SKM-1 treated with dmso at 0.1 percent for 144 hours (cell line): ENCODE measurements around the gene SMAD5.

Experiments
- DNase-seq: peaks from one replicate; lab custom pipeline; 2025; ENCODE audit not compliant: unreplicated experiment; lab: John Stamatoyannopoulos, UW

Gene SMAD5

DNA sequence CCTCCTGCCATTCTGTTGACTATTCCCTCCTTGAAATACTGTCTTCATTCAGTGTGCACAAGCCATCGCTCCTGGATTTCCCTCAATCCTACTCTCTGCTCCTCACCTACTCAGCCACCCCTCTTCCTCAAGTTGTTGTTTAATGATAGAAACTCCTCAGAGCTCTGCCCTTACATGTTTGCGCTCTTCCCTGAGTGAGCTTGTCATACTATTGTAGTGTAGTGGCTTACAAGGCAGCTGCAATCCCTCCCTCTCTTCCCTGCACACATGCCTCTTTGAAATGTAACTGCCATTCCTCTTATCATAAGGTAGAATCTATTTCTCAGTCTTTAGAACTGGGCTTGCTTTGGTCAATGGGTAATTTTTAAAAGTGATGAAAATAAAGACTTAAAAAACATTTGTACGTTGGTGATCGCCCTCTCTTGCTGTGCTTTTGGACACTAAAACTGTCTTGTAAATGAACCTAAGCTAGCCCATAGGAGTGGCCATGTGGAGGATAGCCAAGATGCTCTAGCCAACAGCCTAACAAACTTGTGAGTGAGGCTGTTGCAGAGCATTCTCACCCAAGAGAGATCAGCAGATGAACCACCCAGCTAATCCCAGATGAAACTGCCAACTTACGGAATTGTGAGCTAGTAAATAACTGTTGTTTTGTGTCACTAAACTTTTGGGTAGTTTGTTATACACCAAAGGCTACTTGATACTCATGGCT, 18.1 kb upstream of the SMAD5 start:
- no peak for DNase-seq

DNA sequence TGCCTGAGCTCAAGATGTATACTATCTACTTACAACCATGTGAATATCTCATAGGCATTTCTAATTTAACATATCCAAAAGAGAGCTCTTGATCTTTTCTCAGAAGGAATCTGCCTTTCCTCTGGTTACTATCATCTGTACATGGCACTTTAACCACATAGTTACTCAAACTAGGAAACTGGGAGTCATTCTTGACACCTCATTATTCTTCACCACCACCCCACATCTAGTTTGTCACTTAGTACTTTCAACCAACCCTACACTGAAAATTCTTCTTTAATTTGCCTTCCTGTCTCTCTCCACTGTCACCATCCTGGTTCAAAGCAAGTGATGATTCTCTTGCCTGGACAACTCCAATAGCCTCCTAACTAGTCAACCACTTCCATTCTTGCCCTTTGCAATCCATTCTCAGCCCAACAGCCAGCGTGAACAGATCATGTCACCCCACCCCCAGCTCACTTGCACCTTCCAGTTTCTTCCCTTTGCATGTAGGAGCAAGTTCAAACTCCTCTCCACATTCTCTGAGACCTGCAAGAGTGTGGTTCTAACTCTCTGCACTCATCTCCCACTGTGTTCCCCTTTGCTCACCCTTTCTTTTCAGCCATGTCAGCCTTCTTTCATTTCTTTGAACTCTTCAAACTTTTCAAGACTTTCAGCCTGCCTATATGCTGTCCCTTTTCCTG, 17.3 kb upstream of the SMAD5 start:
- no peak for DNase-seq

DNA sequence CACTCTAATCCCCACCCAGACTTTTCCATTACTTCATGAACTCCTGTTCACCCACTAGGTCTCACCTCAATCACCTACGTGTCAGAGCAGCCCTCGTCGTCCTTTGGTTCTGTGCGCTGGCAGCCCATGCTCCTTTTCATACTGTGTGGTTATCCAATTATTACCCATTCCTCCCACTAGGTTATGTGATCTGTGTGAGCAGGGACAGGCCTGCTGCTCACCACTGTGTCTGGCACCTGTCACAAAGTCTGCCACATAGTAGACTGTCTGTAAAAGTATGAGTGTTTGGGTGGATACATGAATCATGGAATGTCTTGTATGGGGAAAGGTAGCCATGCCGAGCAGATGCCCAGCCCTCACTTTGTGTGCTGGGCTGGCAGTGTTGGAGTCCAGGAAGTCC, 12.1 kb upstream of the SMAD5 start:
- no peak for DNase-seq

DNA sequence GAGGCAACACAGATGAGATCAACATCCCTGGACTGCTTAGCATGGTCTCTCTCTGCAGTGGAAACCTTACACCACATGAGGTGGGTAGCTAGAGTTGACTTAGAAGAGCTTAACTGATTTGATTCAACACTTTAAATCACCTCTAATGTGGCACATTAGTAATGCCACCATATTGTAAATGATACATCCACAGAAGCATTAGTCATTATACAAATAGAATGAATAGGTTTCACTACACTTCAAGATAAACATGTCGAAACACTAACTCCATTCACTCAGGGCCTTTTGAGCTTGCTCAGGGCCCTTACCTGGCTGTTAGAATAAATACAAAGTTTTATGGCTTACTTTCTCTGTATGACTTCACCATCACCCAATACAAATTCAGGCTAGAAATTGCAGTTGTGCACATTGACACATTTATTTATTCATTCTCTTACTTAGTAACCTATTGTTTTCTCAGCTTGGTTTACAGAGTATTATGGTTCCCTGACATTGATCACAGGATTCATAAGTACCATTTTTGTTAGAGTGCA, 9.3 kb upstream of the SMAD5 start:
- DNase-seq: no peak

DNA sequence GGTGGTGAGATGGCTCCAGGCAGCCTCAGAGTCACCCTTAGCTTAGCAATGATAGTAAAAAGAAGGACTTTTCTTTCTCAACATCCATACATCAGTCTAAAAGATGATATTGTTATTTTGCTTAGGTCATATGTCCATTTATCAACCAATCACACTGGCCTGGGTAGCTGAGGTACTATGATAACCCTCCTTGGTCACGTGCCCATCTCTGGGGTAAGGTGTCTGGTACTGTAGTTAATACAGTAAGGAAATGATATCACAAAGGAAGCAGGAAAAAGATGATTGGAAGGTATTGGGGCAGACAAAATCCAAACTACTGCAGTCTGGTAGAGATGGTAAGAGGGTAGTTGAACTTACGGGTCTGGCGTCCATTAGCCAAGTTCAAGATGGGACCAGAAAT, 5.1 kb upstream of the SMAD5 start:
- no peak for DNase-seq

DNA sequence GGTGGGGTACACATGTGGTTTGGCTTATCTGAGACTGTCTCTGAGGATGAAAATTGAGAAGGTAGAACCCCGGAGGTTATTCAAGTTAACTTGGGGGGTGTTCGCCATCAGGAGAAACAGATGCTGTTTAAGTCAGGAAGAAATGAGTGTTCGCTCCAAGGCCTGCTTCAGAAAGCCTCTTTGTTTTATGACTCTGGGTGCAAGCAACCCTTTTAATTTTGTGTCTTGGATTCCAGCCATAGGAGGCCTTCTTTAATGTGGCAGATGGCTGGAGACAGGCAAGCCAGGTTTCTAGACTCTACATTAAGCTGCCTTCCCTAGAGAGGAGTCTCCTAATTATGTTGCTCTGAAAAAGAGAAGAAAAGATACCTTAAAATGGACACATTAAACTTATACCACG, 4.2 kb upstream of the SMAD5 start:
- no peak for DNase-seq

DNA sequence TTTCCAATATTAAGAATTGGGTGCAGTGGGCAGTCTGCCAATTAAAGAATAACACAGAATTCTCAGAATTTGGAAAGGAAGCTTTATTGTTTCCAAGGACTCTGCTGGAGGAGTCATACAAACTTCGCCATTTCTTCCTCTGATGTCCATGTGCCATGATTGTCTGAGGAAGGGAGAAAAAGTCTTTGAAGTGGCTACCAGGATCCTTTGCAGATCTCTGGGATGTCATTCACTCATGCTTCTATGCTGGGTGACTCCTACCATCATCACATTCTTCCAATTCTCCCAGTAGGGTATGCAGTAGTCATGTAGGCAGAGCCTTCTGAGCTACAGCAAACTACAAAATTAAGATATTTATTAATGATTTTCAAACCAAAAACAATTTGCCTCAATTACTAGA, 3.2 kb upstream of the SMAD5 start:
- no peak for DNase-seq

DNA sequence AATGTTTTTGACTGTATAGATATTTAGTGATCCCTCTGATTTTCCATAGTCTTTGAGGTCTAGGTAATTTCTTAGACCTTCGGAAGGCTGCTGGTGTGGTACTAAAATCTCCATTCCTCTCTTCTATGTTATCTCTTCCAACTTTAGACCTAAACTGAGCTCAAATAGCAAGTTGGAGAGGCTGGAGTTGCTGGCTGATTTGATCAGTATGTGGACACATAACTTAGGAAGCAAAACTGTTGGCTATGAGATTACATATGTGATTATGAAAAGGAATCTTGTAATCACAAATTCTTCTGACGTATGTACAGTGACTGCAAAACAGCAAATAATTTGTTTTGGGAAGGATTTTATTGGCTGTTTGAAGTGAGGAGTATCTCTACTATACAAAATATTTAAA, 2.1 kb upstream of the SMAD5 start:
- no peak for DNase-seq

DNA sequence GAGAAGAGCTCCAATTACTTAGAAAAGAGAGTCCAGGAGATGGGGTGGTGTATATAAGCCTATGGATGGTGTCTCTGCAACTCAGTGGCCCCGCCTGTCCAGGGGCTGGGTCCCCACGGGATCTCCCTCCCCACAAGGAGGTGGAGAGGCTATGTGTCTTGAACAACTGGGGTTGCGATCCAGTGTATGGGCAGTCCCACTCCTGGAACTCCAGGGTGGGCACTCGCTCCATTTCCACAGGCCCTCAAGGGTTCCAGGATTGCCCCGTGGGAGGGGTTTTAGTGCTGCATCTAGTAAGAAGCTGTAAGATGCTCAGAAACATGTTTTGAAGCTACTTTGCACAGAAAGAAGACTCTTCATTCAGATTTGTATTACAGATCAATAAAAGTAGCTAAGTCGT, 558 bp upstream of the SMAD5 start:
- no peak for DNase-seq

DNA sequence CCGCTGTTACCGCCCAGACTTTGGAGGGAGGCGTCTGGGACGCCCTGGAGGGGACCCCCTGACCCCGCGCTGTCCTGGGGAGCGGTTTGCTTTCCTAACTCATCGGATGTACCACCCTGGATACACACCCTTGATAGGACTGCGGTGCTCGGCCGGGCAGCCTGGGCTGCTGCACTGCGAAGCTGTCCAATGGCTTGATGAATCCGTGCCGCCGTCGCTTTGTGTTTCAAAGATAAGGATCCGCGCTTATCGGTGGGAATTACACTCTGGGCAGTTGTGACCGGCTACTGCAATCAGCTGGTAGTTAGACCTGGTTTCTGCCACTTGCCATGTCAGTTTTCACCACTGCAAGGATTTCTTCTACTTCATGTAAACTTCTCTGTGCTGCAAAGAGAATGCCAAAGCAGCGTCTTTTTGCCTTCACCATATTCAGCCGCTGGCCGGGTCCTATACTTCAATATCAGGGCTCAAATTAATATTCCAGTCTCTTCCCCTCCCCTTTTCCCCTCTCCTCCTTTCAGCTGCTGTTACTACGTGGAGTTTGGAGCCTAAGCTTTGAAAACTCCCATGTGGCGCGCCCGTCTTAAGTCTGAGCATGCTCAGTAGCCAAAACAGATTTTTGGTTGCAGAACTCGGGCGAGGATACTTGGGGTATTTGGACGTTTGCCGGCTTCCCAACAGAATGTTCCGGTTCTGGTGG, 727 bp downstream of the SMAD5 start:
- DNase-seq: peak; percentile 19

DNA sequence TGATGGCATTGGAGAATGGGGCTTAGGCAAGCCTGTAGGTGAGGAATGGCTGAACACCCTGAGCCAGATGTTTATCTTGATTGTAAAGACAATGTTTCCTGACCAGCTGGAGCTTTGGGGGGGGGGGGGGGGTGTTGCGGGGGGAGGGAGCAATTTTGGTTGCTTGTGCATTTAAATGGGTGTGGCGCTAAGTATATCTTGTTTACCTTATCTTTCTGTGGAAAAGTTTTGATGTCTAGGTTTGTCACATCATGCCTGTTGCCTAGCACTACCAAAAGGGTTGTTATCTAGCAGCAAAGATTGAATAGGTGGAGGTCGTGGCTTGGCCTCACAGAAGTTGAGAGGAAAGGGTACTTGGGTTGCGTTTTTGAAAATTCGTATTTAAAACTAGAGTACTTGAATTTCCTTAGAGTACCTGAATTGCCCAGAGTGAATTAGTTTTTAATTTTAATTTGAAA, 1.3 kb downstream of the SMAD5 start:
- no peak for DNase-seq

DNA sequence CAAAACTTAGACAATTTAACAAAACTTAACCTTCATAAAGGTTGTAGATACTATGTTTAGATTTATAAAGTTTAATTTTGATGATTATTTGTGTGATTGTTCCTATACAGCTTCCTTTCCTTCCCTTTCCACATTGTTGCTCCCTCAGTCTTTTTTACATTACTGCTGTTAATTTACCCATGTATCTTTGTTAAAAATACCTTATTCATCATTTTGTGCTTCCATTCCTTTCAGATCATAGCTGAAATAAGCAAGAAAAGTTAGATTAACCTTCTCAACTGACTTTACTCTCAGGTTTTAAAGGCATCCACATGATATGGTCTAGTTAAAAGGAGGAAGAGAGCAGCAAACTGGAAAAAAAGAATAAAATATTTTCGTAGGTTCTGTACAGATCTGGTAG, 2.0 kb downstream of the SMAD5 start:
- no peak for DNase-seq

DNA sequence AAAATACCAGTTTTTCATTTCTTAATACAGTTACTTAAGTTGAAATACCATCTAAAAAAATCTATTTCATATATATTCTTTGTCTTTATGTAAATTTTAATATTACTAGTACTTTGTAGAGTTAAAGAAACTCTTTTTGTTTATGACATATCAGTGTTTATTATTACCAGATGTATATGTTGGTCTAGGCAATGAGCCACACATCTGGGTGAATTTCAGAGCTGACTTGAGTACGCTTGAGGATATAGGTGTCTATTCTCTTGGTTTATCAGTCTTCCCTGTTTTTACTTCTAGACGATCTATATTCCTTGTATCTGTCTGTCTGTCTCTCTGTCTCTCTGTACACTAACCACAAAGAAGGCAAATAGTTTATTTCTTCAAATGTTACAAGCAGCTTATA, 2.9 kb downstream of the SMAD5 start:
- DNase-seq: no peak

DNA sequence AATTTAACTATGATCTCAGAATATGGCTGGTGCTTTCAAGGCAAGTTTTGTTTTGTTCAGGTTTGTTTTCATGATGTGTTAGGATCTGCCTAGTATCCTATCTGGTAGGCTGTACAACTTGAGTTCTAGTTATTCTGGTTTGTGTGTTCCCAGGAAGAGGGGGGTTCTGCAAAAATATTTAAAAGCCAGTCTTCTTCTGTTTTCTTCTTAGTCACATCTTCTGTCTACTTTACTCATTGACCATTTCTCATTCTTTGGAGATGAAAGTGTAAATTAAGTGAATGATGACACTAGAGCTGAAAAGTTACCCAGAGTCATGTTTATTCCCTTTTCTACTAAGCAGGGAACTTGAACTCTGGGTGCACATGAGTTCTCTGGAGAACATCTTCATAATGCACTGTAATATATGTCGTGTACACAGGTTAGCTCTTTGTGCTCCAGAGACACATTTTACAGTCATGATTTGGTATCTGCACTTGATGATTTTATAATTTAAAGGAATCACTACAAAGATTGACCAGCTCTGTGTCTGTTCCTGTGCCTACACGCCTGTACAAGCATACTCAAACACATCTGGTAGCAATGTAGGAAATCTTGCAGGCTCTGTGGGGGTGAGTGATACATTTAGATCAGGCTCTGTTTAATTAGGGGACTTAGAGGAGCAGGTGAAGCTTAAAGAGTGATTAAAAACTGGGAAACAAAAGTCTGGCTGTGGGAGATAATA, 5.0 kb downstream of the SMAD5 start:
- DNase-seq: no peak

DNA sequence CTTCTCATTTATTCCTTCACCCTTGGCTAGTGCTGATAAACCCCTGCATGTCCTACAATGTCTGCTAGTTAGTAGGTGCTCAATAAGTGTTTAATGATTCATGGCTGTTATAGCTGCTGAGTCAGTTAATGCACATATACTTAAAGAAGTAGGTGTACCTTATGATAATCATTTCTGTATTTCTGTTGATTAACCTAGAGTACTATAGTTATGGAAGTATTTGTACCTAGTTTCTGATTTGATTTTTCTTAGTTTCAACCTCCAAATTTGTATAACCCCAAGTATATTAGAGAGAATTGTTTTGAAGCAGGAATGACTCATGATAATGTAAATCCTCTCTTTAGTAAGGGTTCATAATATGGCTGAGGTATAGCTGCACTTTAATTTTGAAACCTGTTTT, 8.9 kb downstream of the SMAD5 start:
- DNase-seq: no peak

DNA sequence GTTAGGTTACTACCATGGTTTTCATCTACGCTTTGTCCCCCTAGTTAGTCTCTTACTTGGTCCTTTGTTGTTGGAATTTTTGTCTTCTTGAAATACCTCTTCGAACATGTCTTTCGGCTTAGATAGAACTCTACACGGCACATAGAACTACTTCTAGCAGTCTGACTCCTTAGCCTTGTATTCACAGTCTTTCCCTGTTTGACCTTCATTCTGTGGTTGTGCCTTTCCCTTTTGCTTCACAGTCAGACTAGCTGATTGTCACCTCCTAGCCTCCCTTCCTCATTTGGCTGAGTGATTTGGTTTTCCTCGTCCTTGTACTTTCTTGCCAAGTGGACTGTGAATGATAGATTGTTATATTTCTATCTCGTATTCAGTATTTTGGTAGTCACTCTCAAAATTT, 10.7 kb downstream of the SMAD5 start:
- peak; percentile 14 for DNase-seq

DNA sequence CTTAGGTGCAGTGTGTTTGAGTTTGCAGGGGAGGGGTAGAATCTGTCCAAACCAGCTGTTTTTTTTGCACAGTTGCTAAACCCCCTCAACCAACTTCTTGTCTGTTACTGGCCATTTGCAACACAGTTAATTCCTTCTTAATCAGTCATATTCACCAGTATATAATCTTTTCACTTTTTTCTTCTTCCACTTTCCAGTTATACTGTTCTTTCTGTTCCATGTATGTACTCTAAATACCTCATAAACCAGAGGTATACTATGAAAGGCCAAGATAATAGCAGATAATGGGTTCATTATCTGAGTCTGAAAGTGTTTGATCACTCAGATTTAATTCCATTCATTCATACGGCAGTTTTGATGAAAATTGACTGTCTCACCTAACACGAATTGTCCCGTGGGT, 11.1 kb downstream of the SMAD5 start:
- no peak for DNase-seq

DNA sequence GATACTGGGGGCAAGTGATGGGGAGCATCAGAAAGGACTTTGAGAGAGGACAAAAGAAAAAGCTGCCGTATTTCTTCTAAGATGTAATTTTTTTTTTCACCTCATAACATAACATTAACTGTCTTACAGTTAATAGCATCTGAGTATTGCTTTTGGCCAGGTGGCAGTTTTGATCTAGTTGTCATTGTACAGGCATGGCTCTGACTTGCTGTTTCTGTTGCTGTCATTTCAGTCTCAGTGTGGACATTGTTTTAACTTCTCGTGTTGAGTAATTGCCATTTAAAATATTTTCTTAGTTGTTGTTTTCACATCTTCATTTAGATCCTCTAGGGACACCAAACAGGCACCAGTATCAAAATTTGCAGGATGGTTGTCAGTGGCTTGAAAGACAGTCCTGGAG, 12.4 kb downstream of the SMAD5 start:
- DNase-seq: no peak

DNA sequence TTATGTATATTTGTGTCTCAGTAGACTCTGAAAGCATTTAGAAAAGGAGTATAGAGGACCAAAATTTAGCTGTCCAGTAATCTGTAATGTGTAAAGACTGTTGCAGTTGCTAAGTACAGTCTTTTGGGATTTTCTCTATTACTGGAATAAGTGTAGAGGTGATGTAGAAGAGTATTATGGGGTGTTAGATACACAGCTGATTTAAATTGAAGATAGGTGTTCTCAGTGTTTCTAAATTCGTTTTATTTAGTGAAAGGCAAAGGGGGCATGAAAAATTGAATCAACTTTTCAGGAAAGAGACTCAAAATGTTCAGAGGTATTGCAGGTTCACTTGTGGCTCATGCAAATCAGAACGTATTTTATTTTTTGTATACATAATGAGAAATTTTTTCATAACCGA, 13.6 kb downstream of the SMAD5 start:
- DNase-seq: no peak

DNA sequence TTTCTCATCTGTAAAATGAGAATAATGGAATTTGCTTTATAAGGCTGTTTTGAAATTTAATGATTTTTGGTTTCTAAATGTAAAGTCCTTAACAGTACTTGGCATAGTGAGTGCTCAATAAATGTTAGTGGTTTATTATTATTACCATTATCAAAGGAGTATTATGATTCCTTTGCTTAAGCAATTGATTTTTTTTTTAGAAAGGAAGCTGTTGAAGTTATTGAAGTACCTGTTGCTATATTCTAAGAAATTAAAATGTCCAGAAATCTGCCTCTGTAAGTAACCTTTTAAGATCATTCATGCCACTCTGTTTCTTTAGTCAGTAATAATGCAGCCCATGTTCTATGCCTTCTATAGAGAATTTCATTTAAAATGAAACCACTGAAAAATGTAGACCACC, 15.0 kb downstream of the SMAD5 start:
- no peak for DNase-seq

DNA sequence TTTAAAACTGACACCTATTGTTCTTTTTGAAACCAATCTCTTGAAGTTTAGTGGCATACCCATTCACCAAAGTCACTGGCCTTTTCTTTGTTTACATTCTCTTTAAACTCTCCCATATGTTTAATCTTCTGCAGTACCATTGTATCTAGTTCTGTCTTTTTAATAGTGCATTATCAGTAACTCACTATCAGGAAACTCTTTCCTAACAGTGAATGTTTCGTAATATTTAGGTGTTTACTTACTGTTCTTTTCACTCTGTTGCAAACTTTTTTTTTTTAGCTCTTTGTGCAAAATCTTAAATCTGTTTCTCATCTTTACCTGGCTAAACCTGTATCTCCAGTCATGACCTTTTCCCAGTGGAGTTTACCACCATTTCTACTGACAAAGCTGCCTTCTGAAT, 17.2 kb downstream of the SMAD5 start:
- DNase-seq: no peak
